Measurements from ENCODE around the gene MILR1. TPM values are rescaled to one million over a fixed set of nuclear protein-coding genes. Genes with fewer than 3 reads are reported as not detected.

MILR1 gene
- total and polyA plus RNA-seq, 4 donors = 1.2 to 3.8 (median 1.9) TPM

DNA sequence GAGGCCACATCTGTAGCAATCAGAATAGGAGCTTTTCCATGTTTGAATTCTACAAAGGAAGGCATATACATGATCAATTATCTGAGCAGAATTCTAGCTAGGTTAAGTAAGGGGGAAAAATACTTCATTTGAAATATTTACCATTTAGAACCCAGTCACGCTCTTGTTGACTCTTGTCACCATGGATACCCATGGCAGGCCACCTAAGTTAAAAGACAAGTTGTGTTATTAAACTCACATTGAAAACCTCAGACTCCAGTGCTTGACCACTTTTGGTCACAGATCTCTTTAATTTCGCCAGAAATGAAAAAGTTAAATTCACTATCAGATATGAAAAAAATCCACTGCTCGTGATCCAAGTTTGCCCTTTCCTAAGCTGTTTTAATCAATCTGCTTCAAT, 53.1 kb downstream of the MILR1 start:
- Histone ChIP-seq H3K9me3 (ENCODE audit: control insufficient read depth in 4 of 4, low read length in 3 of 4) (no peaks in the 10 kb centered on the region), H3K9ac (ENCODE audit: low read depth in 1 of 2, low read length in 2 of 2) (no peak overlapping the region), H3K4me3 (ENCODE audit: low read depth in 1 of 3, low read length in 3 of 3) (no peak overlapping the region), H3K27ac (ENCODE audit: low read depth in 1 of 2, low read length in 2 of 2) (no peak overlapping the region), H3K36me3 (ENCODE audit: control insufficient read depth in 4 of 4, insufficient read depth in 3 of 4, low read depth in 1 of 4, low read length in 3 of 4) (peaks cover 12 to 70% (median 59%) of the 10 kb centered on the region in 4 donors), H3K27me3 (ENCODE audit: control insufficient read depth in 4 of 4, insufficient read depth in 4 of 4, low read length in 3 of 4) (no peaks in the 10 kb centered on the region), H3K4me1 (ENCODE audit: control insufficient read depth in 4 of 4, insufficient read depth in 4 of 4, low read length in 3 of 4) (peaks cover 5 to 56% (median 46%) of the 10 kb centered on the region in 4 donors)
- WGBS = 81% methylated on average over 3 of the region's 3 CpGs
- DNase-seq (ENCODE audit: low spot score) = no peak
- TF ChIP-seq, protein P1, sequence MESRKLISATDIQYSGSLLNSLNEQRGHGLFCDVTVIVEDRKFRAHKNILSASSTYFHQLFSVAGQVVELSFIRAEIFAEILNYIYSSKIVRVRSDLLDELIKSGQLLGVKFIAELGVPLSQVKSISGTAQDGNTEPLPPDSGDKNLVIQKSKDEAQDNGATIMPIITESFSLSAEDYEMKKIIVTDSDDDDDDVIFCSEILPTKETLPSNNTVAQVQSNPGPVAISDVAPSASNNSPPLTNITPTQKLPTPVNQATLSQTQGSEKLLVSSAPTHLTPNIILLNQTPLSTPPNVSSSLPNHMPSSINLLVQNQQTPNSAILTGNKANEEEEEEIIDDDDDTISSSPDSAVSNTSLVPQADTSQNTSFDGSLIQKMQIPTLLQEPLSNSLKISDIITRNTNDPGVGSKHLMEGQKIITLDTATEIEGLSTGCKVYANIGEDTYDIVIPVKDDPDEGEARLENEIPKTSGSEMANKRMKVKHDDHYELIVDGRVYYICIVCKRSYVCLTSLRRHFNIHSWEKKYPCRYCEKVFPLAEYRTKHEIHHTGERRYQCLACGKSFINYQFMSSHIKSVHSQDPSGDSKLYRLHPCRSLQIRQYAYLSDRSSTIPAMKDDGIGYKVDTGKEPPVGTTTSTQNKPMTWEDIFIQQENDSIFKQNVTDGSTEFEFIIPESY (IDR thresholded peaks at IDR 0.05) = no peak

DNA sequence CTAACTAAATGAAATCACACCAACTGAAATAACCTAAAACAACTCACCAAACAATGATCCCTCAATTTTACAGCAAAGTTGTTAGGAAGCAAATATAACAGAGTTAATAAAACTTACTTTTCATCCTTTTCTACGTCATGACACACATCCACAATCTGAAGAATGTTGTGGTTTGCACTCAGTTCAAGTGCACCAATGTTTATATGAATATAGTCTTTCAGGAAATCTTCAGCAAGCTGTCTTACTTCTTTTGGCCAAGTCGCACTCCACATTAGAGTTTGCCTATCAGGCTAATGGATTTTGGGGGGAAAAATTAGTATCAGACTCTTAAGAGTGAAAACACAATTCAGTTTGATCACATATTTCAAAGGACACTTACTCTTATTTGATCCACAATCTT, 53.9 kb downstream of the MILR1 start:
- no peak overlapping the region for H3K4me3 ChIP-seq (ENCODE audit: low read depth in 1 of 3, low read length in 3 of 3)
- peaks cover 12 to 69% (median 58%) of the 10 kb centered on the region in 4 donors for H3K36me3 ChIP-seq (ENCODE audit: control insufficient read depth in 4 of 4, insufficient read depth in 3 of 4, low read depth in 1 of 4, low read length in 3 of 4)
- TF ChIP-seq GABPA (IDR thresholded peaks at IDR 0.05 in 1 of 2, conservative IDR thresholded peaks at IDR 0.05 in 1 of 2) (no peak), RAD21 (IDR thresholded peaks at IDR 0.05) (no peak), SP1 (IDR thresholded peaks at IDR 0.05) (no peak)

DNA sequence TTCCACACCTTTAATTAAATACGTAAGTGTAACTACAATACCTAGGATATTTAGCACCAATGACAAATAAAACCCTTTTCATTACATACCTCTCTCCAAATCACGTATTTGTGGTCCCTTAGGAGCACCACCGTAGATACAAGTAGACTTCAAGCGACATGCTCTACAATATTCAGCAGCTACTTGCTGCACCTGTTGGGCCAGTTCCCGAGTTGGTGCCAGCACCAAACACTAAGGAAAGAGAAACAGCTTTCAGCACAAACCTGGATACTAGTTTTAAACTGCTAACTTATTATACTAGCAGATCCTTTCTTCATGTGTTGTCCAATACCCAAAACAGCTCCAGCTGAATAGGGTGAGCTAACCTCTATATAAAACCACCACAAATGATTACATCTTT, 54.4 kb downstream of the MILR1 start:
- H3K36me3 ChIP-seq (ENCODE audit: control insufficient read depth in 4 of 4, insufficient read depth in 3 of 4, low read depth in 1 of 4, low read length in 3 of 4) = peaks cover 12 to 63% (median 56%) of the 10 kb centered on the region in 4 donors
- H3K9ac ChIP-seq (ENCODE audit: low read depth in 1 of 2, low read length in 2 of 2) = no peak overlapping the region
- no peaks in the 10 kb centered on the region for H3K27me3 ChIP-seq (ENCODE audit: control insufficient read depth in 4 of 4, insufficient read depth in 4 of 4, low read length in 3 of 4)
- H3K4me1 ChIP-seq (ENCODE audit: control insufficient read depth in 4 of 4, insufficient read depth in 4 of 4, low read length in 3 of 4) = peaks cover 5 to 53% (median 41%) of the 10 kb centered on the region in 4 donors
- H3K4me3 ChIP-seq (ENCODE audit: low read depth in 1 of 3, low read length in 3 of 3) = no peak overlapping the region
- H3K27ac ChIP-seq (ENCODE audit: low read depth in 1 of 2, low read length in 2 of 2) = no peak overlapping the region
- TF ChIP-seq, protein P1 (IDR thresholded peaks at IDR 0.05) = no peak
- TF ChIP-seq, protein P2, sequence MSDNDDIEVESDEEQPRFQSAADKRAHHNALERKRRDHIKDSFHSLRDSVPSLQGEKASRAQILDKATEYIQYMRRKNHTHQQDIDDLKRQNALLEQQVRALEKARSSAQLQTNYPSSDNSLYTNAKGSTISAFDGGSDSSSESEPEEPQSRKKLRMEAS (IDR thresholded peaks at IDR 0.05) = no peak
- TF ChIP-seq SP1 (IDR thresholded peaks at IDR 0.05) = no peak
- no peak for TF ChIP-seq RXRA (IDR thresholded peaks at IDR 0.05)
- no peak for TF ChIP-seq NR2F2 (IDR thresholded peaks at IDR 0.05)
- TF ChIP-seq, protein P3, sequence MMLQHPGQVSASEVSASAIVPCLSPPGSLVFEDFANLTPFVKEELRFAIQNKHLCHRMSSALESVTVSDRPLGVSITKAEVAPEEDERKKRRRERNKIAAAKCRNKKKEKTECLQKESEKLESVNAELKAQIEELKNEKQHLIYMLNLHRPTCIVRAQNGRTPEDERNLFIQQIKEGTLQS (IDR thresholded peaks at IDR 0.05) = no peak
- TF ChIP-seq FOXA2 (IDR thresholded peaks at IDR 0.05) = no peak
- TF ChIP-seq HNF4A (conservative IDR thresholded peaks at IDR 0.05) = no peak
- TF ChIP-seq, protein P4, sequence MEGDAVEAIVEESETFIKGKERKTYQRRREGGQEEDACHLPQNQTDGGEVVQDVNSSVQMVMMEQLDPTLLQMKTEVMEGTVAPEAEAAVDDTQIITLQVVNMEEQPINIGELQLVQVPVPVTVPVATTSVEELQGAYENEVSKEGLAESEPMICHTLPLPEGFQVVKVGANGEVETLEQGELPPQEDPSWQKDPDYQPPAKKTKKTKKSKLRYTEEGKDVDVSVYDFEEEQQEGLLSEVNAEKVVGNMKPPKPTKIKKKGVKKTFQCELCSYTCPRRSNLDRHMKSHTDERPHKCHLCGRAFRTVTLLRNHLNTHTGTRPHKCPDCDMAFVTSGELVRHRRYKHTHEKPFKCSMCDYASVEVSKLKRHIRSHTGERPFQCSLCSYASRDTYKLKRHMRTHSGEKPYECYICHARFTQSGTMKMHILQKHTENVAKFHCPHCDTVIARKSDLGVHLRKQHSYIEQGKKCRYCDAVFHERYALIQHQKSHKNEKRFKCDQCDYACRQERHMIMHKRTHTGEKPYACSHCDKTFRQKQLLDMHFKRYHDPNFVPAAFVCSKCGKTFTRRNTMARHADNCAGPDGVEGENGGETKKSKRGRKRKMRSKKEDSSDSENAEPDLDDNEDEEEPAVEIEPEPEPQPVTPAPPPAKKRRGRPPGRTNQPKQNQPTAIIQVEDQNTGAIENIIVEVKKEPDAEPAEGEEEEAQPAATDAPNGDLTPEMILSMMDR (IDR thresholded peaks at IDR 0.05; ENCODE audit: low read depth, low read length, missing input control) = no peak
- no peak for TF ChIP-seq YY1 (IDR thresholded peaks at IDR 0.05)
- no peak for TF ChIP-seq JUND (IDR thresholded peaks at IDR 0.05)
- TF ChIP-seq GABPA (IDR thresholded peaks at IDR 0.05 in 1 of 2, conservative IDR thresholded peaks at IDR 0.05 in 1 of 2) = no peak
- TF ChIP-seq TAF1 (conservative IDR thresholded peaks at IDR 0.05) = no peak
- 88% methylated on average over 5 of the region's 5 CpGs for WGBS
- no peaks in the 10 kb centered on the region for H3K9me3 ChIP-seq (ENCODE audit: control insufficient read depth in 4 of 4, low read length in 3 of 4)
- no peak for DNase-seq (ENCODE audit: low spot score)

More for the DNA sequence above, 53.9 kb downstream of the MILR1 start:
- H3K9me3 ChIP-seq (ENCODE audit: control insufficient read depth in 4 of 4, low read length in 3 of 4) = no peaks in the 10 kb centered on the region
- no peaks in the 10 kb centered on the region for H3K27me3 ChIP-seq (ENCODE audit: control insufficient read depth in 4 of 4, insufficient read depth in 4 of 4, low read length in 3 of 4)
- H3K4me1 ChIP-seq (ENCODE audit: control insufficient read depth in 4 of 4, insufficient read depth in 4 of 4, low read length in 3 of 4) = peaks cover 5 to 53% (median 41%) of the 10 kb centered on the region in 4 donors
- H3K9ac ChIP-seq (ENCODE audit: low read depth in 1 of 2, low read length in 2 of 2) = no peak overlapping the region
- DNase-seq (ENCODE audit: low spot score) = no peak
- H3K27ac ChIP-seq (ENCODE audit: low read depth in 1 of 2, low read length in 2 of 2) = no peak overlapping the region
- WGBS = 91% methylated on average over 2 of the region's 2 CpGs

All from liver (tissue), 9 donors.